HUES6 (cell line): ENCODE measurements around the gene ELAVL1.

Experiments
- H3K27ac ChIP-seq: 2 replicates; pipeline ENCODE4 v1.7.0; 2013; ENCODE audit warnings: low read depth, mild to moderate bottlenecking, low read length, inconsistent platforms
- H3K27me3 ChIP-seq: 2 replicates; pipeline ENCODE4 v1.6.1; 2013; ENCODE audit warnings: low read length; ENCODE audit not compliant: control insufficient read depth, insufficient read depth
- H3K36me3 ChIP-seq: 2 replicates; pipeline ENCODE4 v1.6.1; 2013; ENCODE audit warnings: low read length; ENCODE audit not compliant: control insufficient read depth, insufficient read depth
- H3K4me1 ChIP-seq: 2 replicates; pipeline ENCODE4 v1.6.1; 2013; ENCODE audit warnings: low read length; ENCODE audit not compliant: control insufficient read depth, insufficient read depth
- H3K4me3 ChIP-seq: 2 replicates; pipeline ENCODE4 v1.5.1; 2013; ENCODE audit warnings: low read depth, low read length
- H3K9ac ChIP-seq: one replicate; pipeline ENCODE4 v1.6.1; 2013; ENCODE audit warnings: mild to moderate bottlenecking, low read length
- H3K9me3 ChIP-seq: 2 replicates; pipeline ENCODE4 v1.6.1; 2013; ENCODE audit warnings: low read depth, low read length; ENCODE audit not compliant: control insufficient read depth, insufficient read depth

Gene ELAVL1

DNA sequence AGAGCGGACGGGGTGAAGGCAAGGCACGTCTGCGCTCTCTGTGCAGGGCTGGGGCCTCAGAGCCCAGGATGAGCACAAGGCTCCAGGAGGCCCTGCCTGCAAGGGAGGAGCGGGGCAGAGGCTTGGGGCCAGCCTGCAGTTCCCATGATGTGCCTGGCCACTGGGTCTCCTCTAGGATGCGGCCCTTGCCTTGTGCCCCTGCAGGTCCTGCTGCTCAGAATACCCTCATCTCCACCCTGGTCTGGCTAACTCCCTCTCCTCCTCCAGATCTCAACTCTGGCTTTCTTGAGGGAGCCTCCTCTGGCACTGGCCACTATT is 27.8 kb downstream of the ELAVL1 start:
- H3K27me3 ChIP-seq = no peaks in the 10 kb centered on the region
- no peak overlapping the region for H3K4me3 ChIP-seq
- no peak overlapping the region for H3K9ac ChIP-seq
- no peak overlapping the region for H3K27ac ChIP-seq
- no peaks in the 10 kb centered on the region for H3K9me3 ChIP-seq
- peaks cover 88% of the 10 kb centered on the region for H3K36me3 ChIP-seq
- H3K4me1 ChIP-seq = no peaks in the 10 kb centered on the region

DNA sequence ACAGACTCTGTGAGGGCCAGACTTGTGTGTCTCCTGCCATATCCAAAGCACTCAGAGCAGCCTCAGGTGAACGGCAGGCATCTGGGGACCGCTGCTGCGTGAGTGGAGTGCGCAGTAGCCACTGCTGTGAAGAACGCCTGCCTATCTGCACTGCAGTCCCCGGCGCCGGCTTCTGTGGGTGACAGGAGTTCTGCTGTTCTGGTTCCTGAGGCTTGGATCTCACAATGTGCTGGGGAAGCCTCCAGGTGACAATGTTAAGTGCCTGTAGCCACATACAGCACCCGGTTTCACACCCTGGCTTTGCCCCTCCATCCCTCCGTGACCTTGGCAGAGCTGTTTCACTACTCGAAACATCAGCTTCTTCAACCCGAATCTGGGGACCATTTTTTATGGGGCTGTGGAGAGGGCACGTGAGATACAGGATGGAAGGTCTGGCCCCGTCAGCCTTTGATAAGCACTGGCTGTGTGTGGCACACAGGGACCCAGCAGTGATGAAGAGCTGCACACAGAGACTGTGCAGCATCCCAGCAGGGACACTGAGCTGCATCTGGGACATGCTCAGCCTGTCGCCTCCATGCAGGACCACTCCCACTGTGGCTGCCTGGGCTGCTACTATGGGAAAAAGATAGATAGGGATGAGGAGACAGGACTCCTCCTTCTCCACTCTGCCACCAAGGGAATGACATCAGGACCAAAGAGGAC is 28.3 kb downstream of the ELAVL1 start:
- Histone ChIP-seq H3K4me1 (no peaks in the 10 kb centered on the region), H3K9me3 (no peaks in the 10 kb centered on the region), H3K27ac (no peak overlapping the region), H3K4me3 (no peak overlapping the region), H3K9ac (no peak overlapping the region), H3K36me3 (peaks cover 88% of the 10 kb centered on the region), H3K27me3 (no peaks in the 10 kb centered on the region)

DNA sequence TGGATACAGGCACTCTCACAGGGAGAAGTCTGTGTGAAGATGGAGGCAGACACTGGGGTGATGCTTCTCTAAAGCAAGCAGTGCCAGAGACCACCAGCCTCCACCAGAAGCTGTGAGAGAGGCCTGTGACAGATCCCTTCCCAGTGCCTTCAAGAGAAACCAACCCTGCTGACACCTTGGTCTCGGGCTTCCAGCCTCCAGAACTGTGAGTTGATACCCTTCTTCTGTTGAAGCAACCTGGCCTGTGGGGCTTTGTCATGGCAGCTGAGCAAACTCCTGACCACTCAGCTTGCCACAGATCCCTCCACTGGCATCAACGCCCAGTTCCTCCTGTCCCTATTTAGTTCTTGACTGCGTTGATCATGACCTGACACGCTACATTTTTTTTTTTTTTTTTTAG is 29.0 kb downstream of the ELAVL1 start:
- Histone ChIP-seq H3K27ac (no peak overlapping the region), H3K4me1 (no peaks in the 10 kb centered on the region), H3K4me3 (no peak overlapping the region), H3K9me3 (no peaks in the 10 kb centered on the region), H3K9ac (no peak overlapping the region), H3K27me3 (no peaks in the 10 kb centered on the region), H3K36me3 (peaks cover 88% of the 10 kb centered on the region)

DNA sequence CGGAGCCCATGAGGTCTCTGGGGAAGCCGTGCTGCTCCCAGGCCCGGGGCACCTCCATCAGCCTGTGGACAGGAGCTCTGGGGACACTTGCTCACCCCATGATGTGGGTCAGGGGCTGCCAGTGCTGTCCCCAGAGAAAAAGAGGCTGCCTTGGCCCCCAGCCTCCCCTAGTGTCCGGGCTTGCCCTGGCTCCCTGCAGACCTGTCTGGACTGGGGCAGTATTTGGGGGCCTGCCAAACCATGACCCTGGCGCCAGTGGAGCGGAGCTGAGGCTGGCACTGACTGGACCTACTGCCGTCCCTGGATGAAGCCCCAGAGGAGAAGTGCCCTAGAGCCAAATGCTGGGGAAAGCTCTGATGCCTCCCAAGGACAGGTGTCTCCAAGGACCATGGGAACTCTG is 30.4 kb downstream of the ELAVL1 start:
- no peak overlapping the region for H3K4me3 ChIP-seq
- no peaks in the 10 kb centered on the region for H3K27me3 ChIP-seq
- H3K9ac ChIP-seq = no peak overlapping the region
- no peaks in the 10 kb centered on the region for H3K9me3 ChIP-seq
- no peak overlapping the region for H3K27ac ChIP-seq
- no peaks in the 10 kb centered on the region for H3K4me1 ChIP-seq
- H3K36me3 ChIP-seq = peaks cover 78% of the 10 kb centered on the region

DNA sequence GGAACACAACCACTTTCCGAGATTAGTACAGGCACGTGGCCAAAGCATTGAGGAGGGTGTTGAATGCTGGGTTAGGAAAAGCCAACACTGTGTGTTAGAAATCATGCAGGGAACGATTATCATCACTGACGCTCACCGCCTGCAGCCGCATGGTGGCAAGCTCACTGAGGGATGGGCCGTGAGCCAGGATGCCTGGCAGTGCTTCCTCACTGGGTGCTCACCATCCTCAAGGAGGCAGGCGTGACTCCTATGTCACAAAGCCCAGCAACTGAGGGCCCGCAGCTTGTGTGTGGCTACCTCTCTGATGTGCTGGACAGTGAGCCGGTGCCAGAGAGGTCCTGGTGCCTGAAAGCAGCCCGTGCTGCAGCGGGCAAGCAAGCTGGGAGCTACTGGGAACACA is 31.6 kb downstream of the ELAVL1 start:
- H3K27me3 ChIP-seq = no peaks in the 10 kb centered on the region
- no peak overlapping the region for H3K27ac ChIP-seq
- H3K9me3 ChIP-seq = no peaks in the 10 kb centered on the region
- no peak overlapping the region for H3K4me3 ChIP-seq
- H3K4me1 ChIP-seq = peaks cover 7% of the 10 kb centered on the region
- H3K9ac ChIP-seq = no peak overlapping the region
- peaks cover 74% of the 10 kb centered on the region for H3K36me3 ChIP-seq

DNA sequence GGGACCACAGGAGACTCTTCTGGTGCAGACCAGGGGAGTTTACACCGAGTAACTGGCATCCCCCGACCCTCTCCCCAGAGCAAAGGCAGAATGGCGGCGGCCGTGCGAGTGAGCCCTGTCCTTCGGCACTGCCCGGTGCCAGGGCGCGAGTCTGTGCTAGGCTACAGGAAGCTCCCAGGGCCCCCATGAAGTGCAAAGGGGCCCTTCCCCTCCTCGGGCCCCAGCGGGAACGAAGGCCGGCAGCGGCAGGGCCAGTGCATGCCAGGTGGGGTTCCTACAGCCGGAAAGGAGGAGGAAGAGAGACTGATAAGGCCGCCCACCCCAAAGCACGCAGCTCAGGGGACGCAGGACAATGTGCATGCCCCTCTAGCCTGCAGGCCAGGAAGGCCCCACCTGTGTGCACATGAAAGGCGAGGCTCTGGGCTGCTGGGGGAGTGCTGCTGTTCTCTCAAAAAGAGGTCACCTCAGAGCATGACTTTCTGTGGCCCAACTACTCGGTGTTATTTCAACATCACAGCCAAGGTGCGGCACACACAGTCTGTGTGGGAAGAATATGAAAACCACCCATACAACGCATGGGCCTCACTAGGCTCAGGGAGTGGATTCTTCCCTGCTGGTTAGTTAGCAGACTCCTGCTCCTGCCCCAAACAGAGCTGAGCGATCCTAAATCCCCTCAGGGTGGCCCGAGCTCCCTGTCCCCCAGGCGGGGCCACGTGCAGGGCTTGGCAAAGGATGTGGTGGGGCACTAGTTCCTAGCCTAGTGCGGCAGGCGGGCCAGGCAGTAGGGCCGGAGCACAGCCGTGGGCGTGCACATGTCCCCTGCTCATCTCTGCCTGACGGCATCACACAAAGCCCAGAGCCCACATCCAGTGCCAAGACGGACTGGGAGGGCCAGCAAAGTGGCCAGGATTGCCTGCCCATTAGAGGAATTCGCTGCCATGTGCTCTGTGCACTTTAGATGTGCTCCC is 33.6 kb downstream of the ELAVL1 start:
- H3K36me3 ChIP-seq = peaks cover 75% of the 10 kb centered on the region
- no peaks in the 10 kb centered on the region for H3K9me3 ChIP-seq

DNA sequence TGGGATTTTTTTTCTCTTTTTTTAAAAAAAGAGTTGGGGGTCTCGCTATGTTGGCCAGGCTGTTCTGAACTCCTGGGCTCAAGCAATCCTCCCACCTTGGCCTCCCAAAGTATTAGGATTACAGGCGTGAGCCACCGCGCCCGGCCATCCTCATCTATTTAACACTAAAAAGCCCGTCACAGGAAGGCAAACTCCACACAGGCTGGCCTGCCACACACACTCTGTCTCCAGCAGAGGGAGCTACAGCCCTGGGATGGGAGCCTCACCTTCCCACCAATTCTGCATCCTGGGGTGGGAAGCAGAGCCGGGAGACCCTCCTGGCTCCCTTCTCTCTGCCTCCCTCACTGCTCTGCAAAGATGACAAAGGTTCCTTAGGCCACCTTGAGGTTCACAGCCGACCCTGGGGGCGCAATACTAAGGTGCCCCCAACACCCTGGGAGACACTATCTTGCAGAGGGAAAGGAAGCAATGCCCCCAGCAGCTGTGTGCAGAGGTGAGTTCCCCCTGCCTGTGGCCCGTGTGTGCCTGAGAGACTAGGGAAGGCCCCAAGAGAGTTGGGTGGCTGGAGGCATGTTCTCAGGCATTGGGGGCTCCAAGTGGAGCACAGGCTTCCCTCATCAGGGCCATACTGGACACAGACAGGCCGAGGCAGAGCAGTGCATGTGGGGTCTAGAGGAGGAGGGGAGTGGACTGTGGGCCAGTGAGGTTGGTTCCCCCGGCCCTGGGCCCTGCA is 34.6 kb downstream of the ELAVL1 start:
- Histone ChIP-seq H3K27me3 (no peaks in the 10 kb centered on the region), H3K9me3 (no peaks in the 10 kb centered on the region), H3K36me3 (peaks cover 78% of the 10 kb centered on the region), H3K4me3 (no peak overlapping the region), H3K4me1 (peaks cover 8% of the 10 kb centered on the region), H3K9ac (no peak overlapping the region), H3K27ac (no peak overlapping the region)

More for the DNA sequence above, 33.6 kb downstream of the ELAVL1 start:
- Histone ChIP-seq H3K9ac (no peak overlapping the region), H3K4me3 (no peak overlapping the region), H3K4me1 (peaks cover 8% of the 10 kb centered on the region), H3K27ac (no peak overlapping the region), H3K27me3 (no peaks in the 10 kb centered on the region)

DNA sequence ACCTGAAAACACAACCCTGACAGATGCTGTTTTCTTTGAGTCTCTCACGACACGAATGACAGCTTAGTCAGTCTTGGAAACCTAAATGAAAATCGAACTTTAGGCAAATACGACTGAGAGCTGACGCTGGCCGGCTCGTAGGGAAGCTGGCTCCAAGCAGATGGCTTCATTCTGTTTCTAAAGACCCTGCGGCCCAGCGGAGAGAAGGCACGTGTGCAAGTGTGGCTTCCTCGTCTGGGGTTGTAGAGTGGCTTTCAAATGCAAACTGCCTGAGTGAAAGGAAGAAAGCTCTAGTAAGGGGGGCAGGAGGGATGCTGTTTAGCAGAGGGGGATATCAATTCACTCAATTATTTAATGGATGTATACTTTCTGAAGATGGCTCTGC is 35.9 kb downstream of the ELAVL1 start:
- Histone ChIP-seq H3K9ac (no peak overlapping the region), H3K36me3 (peaks cover 80% of the 10 kb centered on the region), H3K27me3 (no peaks in the 10 kb centered on the region), H3K9me3 (no peaks in the 10 kb centered on the region), H3K4me3 (no peak overlapping the region), H3K27ac (peak overlapping the region; percentile 62), H3K4me1 (peaks cover 8% of the 10 kb centered on the region)

DNA sequence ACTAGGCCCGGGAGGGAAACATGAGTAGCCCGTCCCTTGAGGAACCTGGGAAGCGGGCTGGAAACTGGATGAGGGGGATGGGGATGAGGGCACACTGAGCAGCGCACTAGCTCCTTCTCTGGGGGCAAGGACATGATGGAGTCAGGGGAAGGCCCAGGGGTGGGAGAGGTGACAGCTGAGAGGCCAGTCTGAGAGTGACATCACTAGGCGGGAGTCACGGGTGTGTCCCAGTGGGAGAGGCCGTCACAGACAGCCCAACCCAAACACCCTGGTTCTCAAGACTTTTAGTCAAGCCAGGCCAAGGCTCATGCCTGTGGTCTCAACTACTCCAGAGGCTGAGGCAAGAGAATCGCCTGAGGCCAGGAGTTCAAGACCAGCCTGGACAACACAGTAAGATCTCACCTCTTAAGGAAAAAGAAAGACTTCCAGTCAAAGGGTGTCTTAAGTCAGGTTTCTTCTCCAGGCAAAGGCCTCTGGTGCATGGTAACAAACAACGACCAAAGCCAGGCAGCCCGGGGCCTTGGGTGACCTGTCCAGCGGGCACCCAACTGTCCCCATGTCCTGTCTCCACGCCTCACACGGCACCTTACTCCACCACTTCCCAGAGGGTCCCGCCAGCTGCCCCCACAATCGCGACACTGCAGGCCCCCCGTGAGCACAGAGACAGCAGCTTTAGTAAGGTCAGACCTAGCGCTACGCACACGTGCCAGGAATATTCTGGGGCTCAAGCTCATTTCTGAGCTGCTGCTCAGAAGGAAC is 36.5 kb downstream of the ELAVL1 start:
- no peak overlapping the region for H3K4me3 ChIP-seq
- H3K9ac ChIP-seq = no peak overlapping the region
- H3K4me1 ChIP-seq = peaks cover 8% of the 10 kb centered on the region
- H3K9me3 ChIP-seq = no peaks in the 10 kb centered on the region
- H3K27ac ChIP-seq = peak overlapping the region; percentile 62
- H3K36me3 ChIP-seq = peaks cover 80% of the 10 kb centered on the region
- no peaks in the 10 kb centered on the region for H3K27me3 ChIP-seq

DNA sequence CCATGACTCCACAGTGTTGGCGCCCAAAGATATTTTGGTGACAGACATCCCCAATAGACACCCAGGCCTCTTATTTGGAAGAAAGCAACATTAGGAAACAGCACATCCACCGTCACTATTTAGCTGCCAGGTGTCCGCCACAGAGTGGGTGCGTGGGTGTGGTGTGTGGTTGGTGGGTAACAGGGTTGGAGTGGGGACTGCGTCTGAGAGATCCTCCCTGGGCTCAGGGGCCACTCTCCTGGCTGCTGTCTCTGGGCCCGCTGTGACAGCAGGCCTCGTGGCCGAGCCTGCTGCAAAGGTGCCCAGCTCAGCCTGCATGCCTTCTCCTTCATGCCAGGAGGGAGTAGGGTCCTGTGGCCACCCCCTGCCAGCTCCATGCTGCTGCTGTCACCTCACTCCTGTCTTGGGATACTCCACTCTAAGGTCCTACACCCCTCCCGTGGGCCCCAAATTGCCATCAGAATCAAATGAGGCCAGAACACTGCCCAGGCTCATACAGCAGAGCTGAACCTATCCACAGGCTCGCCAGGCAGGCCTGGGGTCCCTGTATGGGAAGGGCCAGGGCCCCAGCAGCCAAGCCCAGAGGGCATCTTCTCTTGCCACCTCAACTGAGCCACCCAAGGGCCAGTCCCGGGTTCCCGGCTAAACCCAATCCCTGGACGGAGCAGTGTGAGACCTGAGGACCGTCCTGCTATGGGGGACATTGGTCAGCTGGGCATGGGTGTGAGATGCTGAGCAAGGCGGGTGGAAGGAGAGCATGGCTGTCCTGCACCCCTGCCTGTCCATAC is 37.2 kb downstream of the ELAVL1 start:
- no peaks in the 10 kb centered on the region for H3K27me3 ChIP-seq
- H3K27ac ChIP-seq = no peak overlapping the region
- peaks cover 80% of the 10 kb centered on the region for H3K36me3 ChIP-seq
- H3K9ac ChIP-seq = no peak overlapping the region
- no peaks in the 10 kb centered on the region for H3K9me3 ChIP-seq
- H3K4me3 ChIP-seq = no peak overlapping the region
- peaks cover 8% of the 10 kb centered on the region for H3K4me1 ChIP-seq
